Gastroesophageal sphincter (tissue), 3 donors: Measurements from ENCODE around the gene IL10RA.

Experiments used
- CTCF ChIP-seq, 4 experiments: fragments of 200-600 bp in 2 of 4; fragments of 450-650 bp in 2 of 4; sonication (generic) in 1 of 4; IDR thresholded peaks; one replicate each; pipeline ENCODE4 v1.5.1; 2017 to 2019; ENCODE audit warnings: antibody characterized with exemption in 4 of 4, mild to moderate bottlenecking in 2 of 4, moderate library complexity in 2 of 4
- EP300 ChIP-seq: sonication (generic); formaldehyde crosslinking; IDR thresholded peaks from one replicate; pipeline ENCODE4 v1.6.1; 2017; ENCODE audit warnings: antibody characterized with exemption, mild to moderate bottlenecking
- POLR2A ChIP-seq, 2 donors: fragments of 450-650 bp; IDR thresholded peaks; one replicate each; pipeline ENCODE4 v1.6.1; 2017; ENCODE audit warnings: antibody characterized with exemption in 2 of 2, mild to moderate bottlenecking in 2 of 2, moderate library complexity in 1 of 2

- TF ChIP-seq POLR2A (IDR thresholded peaks at IDR 0.05), result no peak
- no peak for TF ChIP-seq EP300
- no peak for TF ChIP-seq CTCF (IDR thresholded peaks at IDR 0.05)
These were observed 15.3 kb downstream of the IL10RA start for GRCh38 chr11:118001494-118001971.
